ENCODE results near the gene NFAT5. TPM values are rescaled to one million over a fixed set of nuclear protein-coding genes. Genes with fewer than 3 reads are reported as not detected.

The NFAT5 gene
- polyA plus RNA-seq, 3 donors = 2.4 to 6.9 (median 2.5) TPM

DNA sequence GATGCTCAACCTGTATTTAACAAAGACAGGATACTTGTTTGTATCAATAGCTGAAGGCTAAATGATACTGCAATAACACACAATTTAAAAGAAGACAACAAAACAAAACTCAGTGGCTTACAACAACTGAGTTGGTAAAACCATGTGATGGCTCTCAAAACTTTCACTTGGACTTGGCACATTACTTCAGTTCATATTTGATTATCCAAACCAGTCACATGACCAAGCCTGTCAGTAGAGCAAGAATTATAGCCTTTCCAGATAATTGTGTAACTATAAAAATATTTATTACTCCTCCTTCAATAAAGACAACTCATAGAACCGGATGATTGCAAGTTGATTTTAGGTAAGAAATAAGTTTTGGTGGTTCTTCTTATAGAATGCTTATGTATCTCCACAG lies 103.8 kb downstream of the NFAT5 start:
- TF ChIP-seq, protein P1, sequence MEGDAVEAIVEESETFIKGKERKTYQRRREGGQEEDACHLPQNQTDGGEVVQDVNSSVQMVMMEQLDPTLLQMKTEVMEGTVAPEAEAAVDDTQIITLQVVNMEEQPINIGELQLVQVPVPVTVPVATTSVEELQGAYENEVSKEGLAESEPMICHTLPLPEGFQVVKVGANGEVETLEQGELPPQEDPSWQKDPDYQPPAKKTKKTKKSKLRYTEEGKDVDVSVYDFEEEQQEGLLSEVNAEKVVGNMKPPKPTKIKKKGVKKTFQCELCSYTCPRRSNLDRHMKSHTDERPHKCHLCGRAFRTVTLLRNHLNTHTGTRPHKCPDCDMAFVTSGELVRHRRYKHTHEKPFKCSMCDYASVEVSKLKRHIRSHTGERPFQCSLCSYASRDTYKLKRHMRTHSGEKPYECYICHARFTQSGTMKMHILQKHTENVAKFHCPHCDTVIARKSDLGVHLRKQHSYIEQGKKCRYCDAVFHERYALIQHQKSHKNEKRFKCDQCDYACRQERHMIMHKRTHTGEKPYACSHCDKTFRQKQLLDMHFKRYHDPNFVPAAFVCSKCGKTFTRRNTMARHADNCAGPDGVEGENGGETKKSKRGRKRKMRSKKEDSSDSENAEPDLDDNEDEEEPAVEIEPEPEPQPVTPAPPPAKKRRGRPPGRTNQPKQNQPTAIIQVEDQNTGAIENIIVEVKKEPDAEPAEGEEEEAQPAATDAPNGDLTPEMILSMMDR (IDR thresholded peaks at IDR 0.05) = no peak
- DNase-seq = no peak
- Histone ChIP-seq H3K79me2 (ENCODE audit: insufficient read depth, low read length) (no peaks in the 10 kb centered on the region), H3K9ac (ENCODE audit: insufficient read depth, low read length, poor library complexity, severe bottlenecking) (no peak overlapping the region), H3K4me1 (ENCODE audit: control insufficient read depth in 1 of 2, insufficient read depth in 2 of 2, low read length in 2 of 2) (no peaks in the 10 kb centered on the region), H4K20me1 (ENCODE audit: insufficient read depth, low read length) (no peaks in the 10 kb centered on the region), H3K27me3 (ENCODE audit: control insufficient read depth in 2 of 2, insufficient read depth in 2 of 2, low read length in 2 of 2) (no peaks in the 10 kb centered on the region), H3K36me3 (replicated peaks in 1 of 2; ENCODE audit: control insufficient read depth in 1 of 2, insufficient read depth in 2 of 2, low read length in 2 of 2) (peaks cover 34 to 53% of the 10 kb centered on the region in 2 donors), H2AFZ (ENCODE audit: insufficient read depth, low read depth, low read length, poor library complexity, severe bottlenecking) (no peak overlapping the region), H3K4me3 (replicated peaks in 1 of 3; ENCODE audit: low read depth in 2 of 3, low read length in 3 of 3) (no peak overlapping the region), H3K4me2 (replicated peaks; ENCODE audit: extremely low read depth, low read length, poor library complexity, severe bottlenecking) (no peak overlapping the region), H3K9me3 (replicated peaks in 1 of 2; ENCODE audit: control insufficient read depth in 1 of 2, insufficient read depth in 1 of 2, low read length in 2 of 2) (no peaks in the 10 kb centered on the region), H3K27ac (ENCODE audit: low read depth in 1 of 2, low read length in 2 of 2) (no peak overlapping the region)
- intact Hi-C loops (cut with micrococcal nuclease) = no loop called here
- H3K27me3 Mint-ChIP-seq (ENCODE audit: low read depth in 3 of 3) = no peaks in the 10 kb centered on the region
- peaks cover 32 to 47% of the 10 kb centered on the region in 2 donors for H3K36me3 Mint-ChIP-seq
- no CpG with 5 or more reads among the region's 1 CpG for WGBS (ENCODE audit: insufficient coverage)
- no peaks in the 10 kb centered on the region for H3K9me3 Mint-ChIP-seq
- no peak overlapping the region for H3K4me3 Mint-ChIP-seq
- H3K4me1 Mint-ChIP-seq = no peaks in the 10 kb centered on the region
- no peak overlapping the region for H3K27ac Mint-ChIP-seq

DNA sequence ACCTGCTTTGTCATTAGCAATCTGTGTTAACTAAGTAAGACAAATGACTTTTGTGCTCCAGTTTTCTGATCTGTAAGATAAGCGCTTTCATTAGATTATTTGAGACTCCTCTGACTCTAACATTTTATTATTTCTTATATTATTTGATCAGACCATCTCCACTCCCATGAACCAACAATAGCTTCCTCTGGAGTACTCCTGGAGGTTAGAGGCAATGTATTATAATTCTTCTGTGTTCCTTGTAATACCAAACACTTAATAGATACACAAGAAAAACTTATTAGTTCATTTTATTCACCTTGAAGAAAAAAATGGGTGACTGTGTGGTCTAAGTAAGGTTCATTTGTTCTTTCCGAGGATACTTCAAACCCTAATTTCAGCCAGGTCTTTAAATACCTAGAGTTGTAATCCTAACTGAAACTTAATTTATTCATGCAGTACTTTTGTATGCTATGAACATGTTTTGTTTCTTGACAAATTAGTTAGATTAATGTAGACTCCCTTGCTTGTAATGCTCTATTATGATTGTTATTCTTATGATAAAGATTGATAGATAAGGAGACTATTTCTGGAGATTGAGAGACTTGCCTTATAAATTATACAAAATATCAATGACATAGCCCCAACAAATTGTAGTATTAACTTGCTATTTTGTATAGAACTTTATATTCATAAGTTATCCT lies 106.7 kb downstream of the NFAT5 start:
- Histone ChIP-seq H3K36me3 (replicated peaks in 1 of 2; ENCODE audit: control insufficient read depth in 1 of 2, insufficient read depth in 2 of 2, low read length in 2 of 2) (peaks cover 50 to 78% of the 10 kb centered on the region in 2 donors), H2AFZ (ENCODE audit: insufficient read depth, low read depth, low read length, poor library complexity, severe bottlenecking) (no peak overlapping the region), H3K9ac (ENCODE audit: insufficient read depth, low read length, poor library complexity, severe bottlenecking) (no peak overlapping the region), H3K79me2 (ENCODE audit: insufficient read depth, low read length) (no peaks in the 10 kb centered on the region), H3K27me3 (ENCODE audit: control insufficient read depth in 2 of 2, insufficient read depth in 2 of 2, low read length in 2 of 2) (no peaks in the 10 kb centered on the region), H3K4me1 (ENCODE audit: control insufficient read depth in 1 of 2, insufficient read depth in 2 of 2, low read length in 2 of 2) (no peaks in the 10 kb centered on the region), H3K4me3 (replicated peaks in 1 of 3; ENCODE audit: low read depth in 2 of 3, low read length in 3 of 3) (no peak overlapping the region), H3K27ac (ENCODE audit: low read depth in 1 of 2, low read length in 2 of 2) (no peak overlapping the region), H4K20me1 (ENCODE audit: insufficient read depth, low read length) (no peaks in the 10 kb centered on the region), H3K9me3 (replicated peaks in 1 of 2; ENCODE audit: control insufficient read depth in 1 of 2, insufficient read depth in 1 of 2, low read length in 2 of 2) (no peaks in the 10 kb centered on the region), H3K4me2 (replicated peaks; ENCODE audit: extremely low read depth, low read length, poor library complexity, severe bottlenecking) (no peak overlapping the region)
- intact Hi-C loops (cut with micrococcal nuclease) = no loop called here
- no peak for DNase-seq
- no peaks in the 10 kb centered on the region for H3K4me1 Mint-ChIP-seq
- H3K27ac Mint-ChIP-seq = no peak overlapping the region
- TF ChIP-seq, protein P1 (IDR thresholded peaks at IDR 0.05) = no peak
- H3K9me3 Mint-ChIP-seq = no peaks in the 10 kb centered on the region
- no peak overlapping the region for H3K4me3 Mint-ChIP-seq
- H3K27me3 Mint-ChIP-seq (ENCODE audit: low read depth in 3 of 3) = no peaks in the 10 kb centered on the region
- peaks cover 48 to 65% of the 10 kb centered on the region in 2 donors for H3K36me3 Mint-ChIP-seq
- no CpG with 5 or more reads among the region's 2 CpGs for WGBS (ENCODE audit: insufficient coverage)

Measured in CD14-positive monocyte (primary cell).